T follicular helper cell (primary cell): ENCODE data around the gene C2CD4A.

Source experiments
- DNase-seq: peaks from one replicate; pipeline ENCODE4 v3.0.0-alpha.2; 2020; ENCODE audit warnings: low read depth

C2CD4A gene

GRCh38 chr15:62060113-62060895 is 6.5 kb upstream of the C2CD4A start, which contains the start of gene VPS13C:
Gene VPS13C (minus strand): TSS chr15:62060447. CDS start chr15:62060374, 73 bp downstream.
- peak; percentile 84 for DNase-seq

GRCh38 chr15:62060896-62061280 is 5.9 kb upstream of the C2CD4A start:
- peak; percentile 47 for DNase-seq

- no peak for DNase-seq
Observed at GRCh38 chr15:62063825-62064635, 2.7 kb upstream of the C2CD4A start.

DNA sequence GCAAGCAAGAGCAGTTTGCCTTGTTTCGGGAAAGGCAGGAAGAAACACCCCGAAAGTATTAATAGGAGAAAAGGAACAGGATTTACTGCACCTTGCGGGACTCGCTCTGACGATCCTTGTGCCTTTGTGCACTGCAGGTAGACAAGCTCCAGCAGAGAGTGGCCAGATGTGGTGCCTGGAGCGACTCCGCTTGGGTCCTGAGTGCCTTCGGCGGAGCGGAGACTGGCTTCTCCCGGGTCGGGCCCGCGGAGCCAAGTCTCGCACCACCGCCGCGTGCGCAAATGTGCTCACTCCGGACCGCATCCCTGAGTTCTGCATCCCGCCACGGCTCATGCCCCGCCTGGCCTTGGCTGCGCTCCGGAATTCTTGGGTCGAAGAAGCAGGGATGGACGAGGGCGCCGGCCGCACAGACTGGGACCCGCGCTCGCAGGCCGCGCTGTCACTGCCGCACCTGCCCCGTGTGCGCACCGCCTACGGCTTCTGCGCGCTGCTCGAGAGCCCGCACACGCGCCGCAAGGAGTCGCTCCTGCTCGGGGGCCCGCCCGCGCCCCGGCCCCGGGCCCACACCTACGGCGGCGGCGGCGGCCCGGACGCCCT is 769 bp downstream of the C2CD4A start:
- DNase-seq: peak; percentile 3

- no peak for DNase-seq
Observed at GRCh38 chr15:62068071-62068809, 1.5 kb downstream of the C2CD4A start.

DNA sequence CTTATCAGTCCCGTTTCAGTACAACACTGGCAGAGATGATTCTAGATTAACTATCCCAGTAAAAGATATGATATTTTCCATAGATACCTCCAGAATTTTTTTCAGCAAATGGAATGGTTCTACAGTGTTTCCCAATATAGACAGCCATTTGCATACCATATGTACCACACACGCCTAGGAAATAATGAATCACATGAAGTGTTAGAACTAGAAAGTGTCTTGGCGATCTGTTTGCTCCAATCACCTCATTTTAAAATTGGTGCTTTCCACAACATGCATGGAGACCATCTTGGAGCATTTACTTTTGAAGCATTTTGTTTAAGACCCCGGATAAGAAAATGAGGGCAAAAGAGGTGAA is 2.0 kb downstream of the C2CD4A start:
- DNase-seq: no peak

DNA sequence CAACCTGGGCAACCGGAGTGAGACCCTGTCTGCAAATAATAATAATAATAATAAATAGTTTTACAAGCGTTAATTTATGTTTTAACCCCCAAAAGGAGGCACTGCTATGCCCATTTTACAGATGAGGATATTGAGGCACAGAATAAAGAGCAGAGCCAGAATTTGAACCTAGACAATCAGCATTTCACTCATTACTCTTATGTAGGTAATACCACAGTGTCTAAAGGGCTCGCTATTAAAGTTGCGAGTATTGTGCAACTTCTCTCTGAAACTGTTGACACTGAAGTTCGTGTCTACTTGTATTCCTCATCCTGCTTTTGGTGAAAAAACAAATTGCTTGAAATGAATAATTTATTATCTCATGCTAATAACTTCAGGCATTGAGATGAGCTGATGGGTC is 2.8 kb downstream of the C2CD4A start:
- DNase-seq: no peak

GRCh38 chr15:62071711-62072308 is 5.0 kb downstream of the C2CD4A start:
- no peak for DNase-seq

DNA sequence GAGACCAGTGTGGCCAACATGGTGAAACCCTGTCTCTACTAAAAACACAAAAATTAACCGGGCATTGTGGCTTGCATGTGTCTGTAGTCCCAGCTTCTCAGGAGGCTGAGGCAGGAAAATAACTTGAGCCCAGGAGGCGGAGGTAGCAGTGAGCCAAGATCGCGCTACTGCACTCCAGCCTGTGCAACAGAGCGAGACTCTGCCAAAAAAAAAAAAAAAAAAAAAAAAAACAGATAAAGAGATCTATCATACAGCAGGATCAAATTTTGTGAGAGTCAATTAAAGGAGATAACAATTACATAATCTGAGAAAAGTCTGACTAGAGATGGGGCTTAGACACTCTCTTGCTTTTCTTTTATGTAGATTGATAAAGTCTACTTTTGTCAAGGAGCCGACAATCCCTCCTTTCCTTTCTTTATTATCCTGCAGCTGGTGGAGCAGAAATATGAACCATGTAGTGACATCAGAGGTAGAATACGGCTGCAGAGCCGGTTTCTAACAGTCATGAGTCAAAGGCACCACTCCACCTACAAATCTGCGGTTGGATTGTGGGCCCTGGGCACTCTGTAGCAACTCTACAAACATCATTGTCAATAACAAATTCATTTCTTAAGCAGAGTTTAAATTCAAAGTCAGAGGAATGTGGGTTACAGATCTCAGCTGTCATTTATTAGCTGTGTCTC is 9.0 kb downstream of the C2CD4A start:
- DNase-seq: no peak

DNA sequence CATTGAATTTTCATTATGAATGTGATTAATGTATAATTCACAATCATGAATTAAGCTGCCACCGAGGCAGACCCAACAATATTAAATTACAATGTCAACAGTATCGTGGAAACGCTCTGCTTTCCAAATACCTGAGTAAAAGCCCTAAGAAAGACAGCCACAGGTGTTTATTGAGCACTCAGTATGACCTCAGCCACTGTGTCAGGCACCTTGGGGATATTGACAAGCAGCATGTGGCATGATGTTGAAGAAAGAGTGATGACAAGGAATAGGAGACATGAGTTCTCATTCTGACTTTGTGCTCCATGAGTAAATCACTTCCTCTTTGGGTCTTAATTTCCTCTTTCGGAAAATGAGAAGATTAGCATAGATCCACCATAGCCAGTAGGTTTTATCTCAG is 12.8 kb downstream of the C2CD4A start:
- no peak for DNase-seq

- no peak for DNase-seq
Observed at GRCh38 chr15:62083194-62084154, 16.7 kb downstream of the C2CD4A start.

- DNase-seq: no peak
Observed at GRCh38 chr15:62085740-62086139, 19.0 kb downstream of the C2CD4A start.

DNA sequence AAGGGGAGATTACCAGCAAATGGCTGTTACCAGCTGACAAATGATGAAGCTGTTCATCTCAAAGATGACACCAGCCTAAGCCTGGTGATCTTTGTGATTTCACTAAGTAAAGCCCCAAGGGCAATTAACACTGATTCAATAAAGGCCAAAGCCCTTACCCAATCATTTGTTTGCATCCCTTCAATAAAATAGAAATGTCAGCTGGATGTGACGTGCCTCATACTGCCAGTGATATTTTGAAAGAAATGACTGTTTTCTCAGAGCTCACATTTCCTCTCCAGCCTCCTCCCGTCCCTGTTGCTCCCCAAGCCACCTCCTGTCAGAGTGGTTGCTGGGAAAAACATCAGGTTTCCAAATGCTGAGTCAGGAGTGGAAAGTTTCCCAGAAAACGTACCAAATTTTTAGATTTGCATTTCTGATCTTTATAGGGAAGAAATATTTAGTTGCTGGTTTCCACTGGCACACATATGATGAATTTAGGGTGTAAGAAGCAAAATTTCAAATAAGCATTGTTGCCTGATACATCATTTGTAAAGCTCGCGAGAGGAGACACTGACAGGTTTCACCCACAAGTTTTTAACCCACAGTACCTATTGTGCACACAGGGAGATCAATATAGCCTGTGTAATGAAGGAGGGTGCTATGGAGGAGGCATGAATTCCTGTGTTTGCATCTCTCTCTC is 21.0 kb downstream of the C2CD4A start:
- no peak for DNase-seq

GRCh38 chr15:62088353-62088693 is 21.5 kb downstream of the C2CD4A start:
- DNase-seq: no peak

DNA sequence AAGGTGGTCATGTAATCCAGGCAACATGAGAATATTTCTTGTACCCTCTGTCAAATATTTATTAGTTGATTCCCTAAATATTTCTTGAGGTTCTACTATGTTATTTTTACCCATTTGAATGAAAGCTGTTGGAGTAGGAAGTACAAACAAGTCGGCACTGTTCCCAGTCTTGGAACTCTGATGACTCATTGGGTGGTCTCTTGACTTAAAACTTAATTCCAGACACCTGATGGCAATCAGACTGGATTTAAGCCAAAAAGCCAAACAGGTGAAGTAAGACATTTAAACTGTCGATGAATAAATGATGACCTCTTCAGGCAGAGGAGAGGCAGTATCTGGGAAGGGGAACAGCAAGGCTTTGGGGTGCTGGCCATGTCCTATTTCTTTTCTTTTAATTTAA is 22.8 kb downstream of the C2CD4A start:
- DNase-seq: no peak

DNA sequence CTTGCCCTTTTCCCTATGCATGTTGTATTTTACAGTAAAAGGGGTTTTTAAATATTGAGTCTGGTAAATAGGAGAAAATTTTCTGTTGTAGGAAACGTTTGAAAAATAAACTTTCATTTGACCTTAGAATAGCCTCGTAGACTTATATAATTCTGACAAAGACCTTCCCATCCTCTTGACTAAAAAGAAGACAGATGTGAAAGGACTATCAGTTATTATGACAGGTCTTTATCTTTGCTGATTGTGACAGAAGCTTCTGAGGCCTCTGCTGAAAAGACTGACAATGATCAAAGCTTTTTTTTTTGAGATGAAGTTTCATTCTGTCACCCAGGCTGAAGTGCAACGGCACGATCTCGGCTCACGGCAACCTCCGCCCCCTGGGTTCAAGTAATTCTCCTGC is 24.2 kb downstream of the C2CD4A start:
- no peak for DNase-seq

DNA sequence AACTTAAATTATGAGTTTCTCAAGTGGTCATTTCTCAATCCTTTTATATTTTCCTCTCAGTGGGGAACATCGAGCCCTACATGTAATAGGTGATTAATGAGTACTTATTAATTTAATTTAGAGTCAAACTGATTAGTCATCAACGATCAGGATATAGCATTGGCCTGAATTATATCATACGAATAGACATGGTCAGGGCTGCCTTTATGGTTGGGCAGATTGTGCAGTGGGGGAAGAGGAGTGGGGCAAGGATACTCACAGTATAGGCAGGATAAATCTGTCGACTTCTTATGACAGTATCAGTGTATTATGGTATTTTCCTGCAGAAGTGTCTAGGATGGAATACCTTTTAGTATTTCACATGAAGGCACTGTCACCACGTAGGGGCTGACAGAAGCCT is 27.0 kb downstream of the C2CD4A start:
- DNase-seq: no peak

- no peak for DNase-seq
Observed at GRCh38 chr15:62094388-62094787, 27.6 kb downstream of the C2CD4A start.

- no peak for DNase-seq
Observed at GRCh38 chr15:62099094-62099601, 32.4 kb downstream of the C2CD4A start.
